Measurements from ENCODE around the gene ASPHD2.

ASPHD2 gene

GRCh38 chr22:26447584-26448329 is 18.7 kb downstream of the ASPHD2 start:
- peak; percentile 71 for DNase-seq

- DNase-seq: no peak
Observed at GRCh38 chr22:26448334-26448733, 19.3 kb downstream of the ASPHD2 start.

- no peak for DNase-seq
Observed at GRCh38 chr22:26448941-26449340, 19.9 kb downstream of the ASPHD2 start.

GRCh38 chr22:26450453-26451185 is 21.6 kb downstream of the ASPHD2 start:
- peak; percentile 44 for DNase-seq

- DNase-seq: no peak
Observed at GRCh38 chr22:26452236-26453016, 23.4 kb downstream of the ASPHD2 start.

- DNase-seq: no peak
Observed at GRCh38 chr22:26453216-26453615, 24.2 kb downstream of the ASPHD2 start.

GRCh38 chr22:26453812-26454500 is 24.9 kb downstream of the ASPHD2 start:
- DNase-seq: no peak

- DNase-seq: no peak
Observed at GRCh38 chr22:26457661-26458272, 28.7 kb downstream of the ASPHD2 start.

- DNase-seq: no peak
Observed at GRCh38 chr22:26460202-26460601, 31.1 kb downstream of the ASPHD2 start.

- DNase-seq: peak; percentile 59
Observed at GRCh38 chr22:26461188-26461810, 32.2 kb downstream of the ASPHD2 start.

- no peak for DNase-seq
Observed at GRCh38 chr22:26462051-26462450, 33.0 kb downstream of the ASPHD2 start.

GRCh38 chr22:26462641-26463040 is 33.6 kb downstream of the ASPHD2 start:
- no peak for DNase-seq

GRCh38 chr22:26463101-26463661 is 34.1 kb downstream of the ASPHD2 start:
- DNase-seq: no peak

- DNase-seq: no peak
Observed at GRCh38 chr22:26463688-26464087, 34.6 kb downstream of the ASPHD2 start.

GRCh38 chr22:26464312-26464711 is 35.3 kb downstream of the ASPHD2 start:
- no peak for DNase-seq

- DNase-seq: peak; percentile 82
Observed at GRCh38 chr22:26466196-26466595, 37.1 kb downstream of the ASPHD2 start.

GRCh38 chr22:26470807-26471206 is 41.7 kb downstream of the ASPHD2 start:
- no peak for DNase-seq

GRCh38 chr22:26471522-26471921 is 42.5 kb downstream of the ASPHD2 start:
- no peak for DNase-seq

GRCh38 chr22:26474682-26475081 is 45.6 kb downstream of the ASPHD2 start:
- no peak for DNase-seq

- no peak for DNase-seq
Observed at GRCh38 chr22:26476705-26477340, 47.8 kb downstream of the ASPHD2 start.

- no peak for DNase-seq
Observed at GRCh38 chr22:26477341-26477731, 48.3 kb downstream of the ASPHD2 start.

All from NCI-H1694 (cell line).